Measurements from ENCODE around the gene AFF3. TPM values are rescaled to one million over a fixed set of nuclear protein-coding genes. Genes with fewer than 3 reads are reported as not detected.

Gene AFF3
- total and polyA plus RNA-seq, 8 donors, result 16.4 to 42.0 (median 21.4) TPM

DNA sequence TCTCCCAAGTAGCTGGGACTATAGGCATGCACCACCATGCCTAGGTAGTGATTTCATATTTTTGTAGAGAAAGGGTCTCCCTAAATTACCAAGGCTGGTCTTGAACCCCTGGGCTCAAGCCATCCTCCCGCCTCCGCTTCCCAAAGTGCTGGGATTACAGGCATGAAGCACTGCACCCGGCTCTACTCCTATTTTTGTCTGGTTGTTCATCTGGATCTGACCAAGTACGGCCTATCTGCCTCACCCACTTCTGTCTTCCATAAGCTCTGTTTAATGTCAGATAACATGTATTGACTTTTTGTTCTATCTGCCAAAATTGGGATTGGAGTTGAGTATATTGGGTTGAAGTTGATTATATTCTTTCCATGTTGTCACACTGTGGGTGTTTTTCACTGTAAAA, 198.4 kb downstream of the AFF3 start:
- H3K36me3 ChIP-seq, result no peaks in the 10 kb centered on the region
- H3K27me3 ChIP-seq, result no peaks in the 10 kb centered on the region
- H3K4me1 ChIP-seq, result no peaks in the 10 kb centered on the region
- intact Hi-C loops (cut with DNase I), result no loop called here
- no peaks in the 10 kb centered on the region for H3K9me3 ChIP-seq
- no peak overlapping the region for H3K4me3 ChIP-seq
- TF ChIP-seq, protein P1, sequence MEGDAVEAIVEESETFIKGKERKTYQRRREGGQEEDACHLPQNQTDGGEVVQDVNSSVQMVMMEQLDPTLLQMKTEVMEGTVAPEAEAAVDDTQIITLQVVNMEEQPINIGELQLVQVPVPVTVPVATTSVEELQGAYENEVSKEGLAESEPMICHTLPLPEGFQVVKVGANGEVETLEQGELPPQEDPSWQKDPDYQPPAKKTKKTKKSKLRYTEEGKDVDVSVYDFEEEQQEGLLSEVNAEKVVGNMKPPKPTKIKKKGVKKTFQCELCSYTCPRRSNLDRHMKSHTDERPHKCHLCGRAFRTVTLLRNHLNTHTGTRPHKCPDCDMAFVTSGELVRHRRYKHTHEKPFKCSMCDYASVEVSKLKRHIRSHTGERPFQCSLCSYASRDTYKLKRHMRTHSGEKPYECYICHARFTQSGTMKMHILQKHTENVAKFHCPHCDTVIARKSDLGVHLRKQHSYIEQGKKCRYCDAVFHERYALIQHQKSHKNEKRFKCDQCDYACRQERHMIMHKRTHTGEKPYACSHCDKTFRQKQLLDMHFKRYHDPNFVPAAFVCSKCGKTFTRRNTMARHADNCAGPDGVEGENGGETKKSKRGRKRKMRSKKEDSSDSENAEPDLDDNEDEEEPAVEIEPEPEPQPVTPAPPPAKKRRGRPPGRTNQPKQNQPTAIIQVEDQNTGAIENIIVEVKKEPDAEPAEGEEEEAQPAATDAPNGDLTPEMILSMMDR (IDR thresholded peaks at IDR 0.05), result no peak
- no peak for DNase-seq
- H3K27ac ChIP-seq, result no peak overlapping the region
- ATAC-seq, result no peak

DNA sequence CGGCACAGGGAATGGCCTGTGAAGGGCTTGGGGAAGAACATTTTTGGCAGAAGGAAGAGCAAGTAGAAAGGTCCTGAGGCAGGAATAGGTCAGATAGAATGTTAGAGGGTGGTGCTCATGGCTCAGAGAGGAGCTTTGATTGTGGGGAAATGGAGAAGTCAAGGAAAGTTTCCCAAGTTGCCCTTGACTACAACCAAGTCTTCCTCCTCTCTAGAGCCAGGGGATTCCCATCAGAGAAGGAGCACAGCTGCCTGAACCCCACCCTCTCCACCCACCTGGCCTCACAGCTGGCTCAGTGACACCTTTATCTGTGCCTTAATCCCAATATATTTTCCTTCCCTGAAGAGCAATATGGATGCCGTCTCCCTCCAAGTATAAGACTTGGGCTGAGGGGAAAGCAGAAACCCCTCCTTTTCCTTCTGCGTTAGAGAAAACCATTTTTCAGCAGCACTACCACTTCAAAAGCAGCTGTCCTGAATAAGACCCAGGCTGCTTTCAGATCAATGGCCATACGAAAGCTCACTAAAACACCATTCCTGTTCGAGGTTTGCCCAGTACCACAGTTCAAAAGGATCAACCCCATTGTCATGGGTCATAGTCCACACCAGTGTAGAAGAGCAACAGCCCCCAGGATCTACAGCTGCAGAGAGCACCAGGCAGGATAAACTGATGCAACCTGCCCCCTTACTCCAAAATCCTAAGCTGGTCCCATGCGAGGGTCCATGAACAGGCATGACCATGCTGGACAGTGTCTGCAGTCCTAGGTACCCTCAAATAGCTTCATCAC, 199.6 kb downstream of the AFF3 start:
- Histone ChIP-seq H3K4me3 (no peak overlapping the region), H3K27ac (no peak overlapping the region), H3K9me3 (no peaks in the 10 kb centered on the region), H3K27me3 (no peaks in the 10 kb centered on the region), H3K4me1 (no peaks in the 10 kb centered on the region), H3K36me3 (no peaks in the 10 kb centered on the region)
- no peak for DNase-seq
- intact Hi-C loops (cut with DNase I), result no loop called here
- ATAC-seq, result no peak
- TF ChIP-seq, protein P1 (IDR thresholded peaks at IDR 0.05), result no peak

DNA sequence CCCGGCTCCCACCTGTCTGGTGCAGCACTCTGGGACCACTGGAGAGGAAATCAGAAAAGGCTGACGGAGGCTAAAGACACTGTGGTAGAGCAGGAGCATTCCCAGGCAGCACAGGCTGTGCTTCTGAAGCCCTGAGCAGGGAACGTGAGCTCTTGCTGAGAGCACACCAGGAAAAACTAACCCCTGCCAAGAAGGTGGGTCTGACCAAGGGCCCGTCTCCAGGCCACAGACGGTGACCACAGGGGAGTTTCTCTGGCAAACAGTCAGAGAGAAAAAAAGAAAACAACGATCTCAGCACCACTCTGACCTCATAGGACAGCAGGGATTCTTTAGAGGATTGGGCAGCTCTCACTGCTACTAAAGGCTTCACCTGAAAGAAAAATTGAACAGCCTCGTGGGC, 201.4 kb downstream of the AFF3 start:
- Histone ChIP-seq H3K9me3 (no peaks in the 10 kb centered on the region), H3K36me3 (no peaks in the 10 kb centered on the region), H3K4me1 (no peaks in the 10 kb centered on the region), H3K27ac (no peak overlapping the region), H3K4me3 (no peak overlapping the region), H3K27me3 (no peaks in the 10 kb centered on the region)
- intact Hi-C loops (cut with DNase I), result no loop called here
- ATAC-seq, result no peak
- DNase-seq, result no peak
- TF ChIP-seq, protein P1 (IDR thresholded peaks at IDR 0.05), result no peak

DNA sequence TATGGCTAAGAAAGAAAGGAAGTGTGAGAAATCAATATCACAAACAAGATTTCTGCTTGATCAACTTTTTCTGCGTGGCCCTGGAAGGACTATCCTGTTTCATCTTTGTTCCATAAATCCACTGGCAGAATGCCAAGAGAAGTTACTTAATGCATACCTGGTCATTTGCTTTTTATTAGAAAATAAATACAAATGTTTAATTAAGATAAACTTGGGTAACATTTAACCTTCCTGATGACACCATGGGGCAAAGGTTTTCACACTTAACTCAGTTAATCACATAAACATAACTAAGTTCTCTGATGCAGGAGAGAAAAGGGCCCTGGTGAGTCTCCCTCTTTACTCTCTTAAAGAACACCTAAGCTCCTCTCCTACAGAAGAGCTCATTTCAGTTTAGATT, 203.3 kb downstream of the AFF3 start:
- H3K27me3 ChIP-seq, result no peaks in the 10 kb centered on the region
- no peak overlapping the region for H3K27ac ChIP-seq
- intact Hi-C loops (cut with DNase I), result no loop called here
- no peaks in the 10 kb centered on the region for H3K36me3 ChIP-seq
- no peak overlapping the region for H3K4me3 ChIP-seq
- ATAC-seq (no peak), DNase-seq (no peak)
- TF ChIP-seq, protein P1 (IDR thresholded peaks at IDR 0.05), result no peak
- H3K9me3 ChIP-seq, result no peaks in the 10 kb centered on the region
- no peaks in the 10 kb centered on the region for H3K4me1 ChIP-seq

DNA sequence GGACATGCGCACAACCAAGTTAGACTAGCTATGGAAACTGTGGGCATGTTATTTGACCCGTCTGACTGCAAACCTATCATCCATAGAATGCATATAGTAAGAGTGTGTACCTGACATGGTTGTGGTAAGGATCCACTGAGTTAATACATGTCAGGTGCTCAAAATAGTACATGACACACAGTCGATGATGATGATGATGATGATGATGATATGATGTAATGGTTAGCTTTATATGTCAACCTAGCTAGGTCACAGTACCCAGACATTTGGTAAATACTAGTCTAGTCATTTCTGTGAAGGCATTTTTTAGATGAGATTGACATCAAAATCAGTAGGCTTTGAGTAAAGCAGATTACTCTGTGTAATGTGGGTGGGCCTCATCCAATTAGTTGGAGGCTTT, 204.1 kb downstream of the AFF3 start:
- no peak overlapping the region for H3K4me3 ChIP-seq
- ATAC-seq, result no peak
- no peak for DNase-seq
- no peaks in the 10 kb centered on the region for H3K4me1 ChIP-seq
- H3K27me3 ChIP-seq, result no peaks in the 10 kb centered on the region
- H3K27ac ChIP-seq, result no peak overlapping the region
- TF ChIP-seq, protein P1 (IDR thresholded peaks at IDR 0.05), result no peak
- intact Hi-C loops (cut with DNase I), result no loop called here
- H3K36me3 ChIP-seq, result no peaks in the 10 kb centered on the region
- no peaks in the 10 kb centered on the region for H3K9me3 ChIP-seq

Measured in left lung (tissue), 10 donors.